Adrenal gland (tissue), 5 donors: ENCODE measurements around the gene GFER.

Experiments
- POLR2A ChIP-seq, 2 donors: fragments of 450-650 bp; IDR thresholded peaks; one replicate each; pipeline ENCODE4 v1.6.1; 2017; ENCODE audit warnings: antibody characterized with exemption in 2 of 2, mild to moderate bottlenecking in 2 of 2, moderate library complexity in 1 of 2
- TF ChIP-seq, protein P1 (sequence below), 6 experiments: fragments of 450-650 bp in 4 of 6; fragments of 200-600 bp in 2 of 6; sonication (generic) in 1 of 6; IDR thresholded peaks; 1 replicate in 5 of 6; 2 replicates in 1 of 6; pipeline versions ENCODE4 v1.5.1 to v1.8.0; 2016 to 2021; ENCODE audit warnings: antibody characterized with exemption in 6 of 6, mild to moderate bottlenecking in 2 of 6, moderate library complexity in 1 of 6
- donor health status: DM: no; HTN: no; CAD: no.

DNA sequence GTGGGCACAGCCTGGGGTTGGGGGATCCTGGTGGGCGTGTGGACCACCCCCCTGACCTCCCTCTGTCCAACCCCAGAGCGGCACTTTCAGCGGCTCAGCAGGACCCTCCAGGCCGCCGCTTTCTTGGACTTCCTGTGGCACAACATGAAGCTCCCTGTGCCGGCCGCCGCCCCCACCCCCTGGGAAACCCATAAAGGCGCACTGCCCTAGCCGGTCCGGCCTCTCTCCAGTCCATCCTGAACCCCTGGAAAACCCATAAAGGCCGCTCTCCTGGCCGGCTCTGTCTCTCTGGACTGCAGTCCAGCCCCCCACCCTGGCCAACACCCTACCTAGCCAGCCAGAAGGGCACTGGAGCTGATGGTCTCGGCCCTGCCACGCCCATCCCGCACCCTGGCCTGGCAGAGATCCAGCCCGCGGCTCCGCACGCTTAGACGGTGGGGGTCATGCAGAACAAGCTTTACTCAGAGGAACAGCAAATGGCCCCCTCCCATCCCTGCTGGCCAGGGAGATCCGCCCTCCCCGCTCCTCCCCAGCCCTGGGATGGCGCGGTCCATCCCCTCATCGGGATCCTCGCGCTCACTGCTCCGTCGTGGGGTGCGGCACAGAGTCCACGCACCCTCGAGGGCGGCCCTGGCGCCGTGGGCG lies 5.4 kb upstream of the GFER start:
- TF ChIP-seq, protein P1, sequence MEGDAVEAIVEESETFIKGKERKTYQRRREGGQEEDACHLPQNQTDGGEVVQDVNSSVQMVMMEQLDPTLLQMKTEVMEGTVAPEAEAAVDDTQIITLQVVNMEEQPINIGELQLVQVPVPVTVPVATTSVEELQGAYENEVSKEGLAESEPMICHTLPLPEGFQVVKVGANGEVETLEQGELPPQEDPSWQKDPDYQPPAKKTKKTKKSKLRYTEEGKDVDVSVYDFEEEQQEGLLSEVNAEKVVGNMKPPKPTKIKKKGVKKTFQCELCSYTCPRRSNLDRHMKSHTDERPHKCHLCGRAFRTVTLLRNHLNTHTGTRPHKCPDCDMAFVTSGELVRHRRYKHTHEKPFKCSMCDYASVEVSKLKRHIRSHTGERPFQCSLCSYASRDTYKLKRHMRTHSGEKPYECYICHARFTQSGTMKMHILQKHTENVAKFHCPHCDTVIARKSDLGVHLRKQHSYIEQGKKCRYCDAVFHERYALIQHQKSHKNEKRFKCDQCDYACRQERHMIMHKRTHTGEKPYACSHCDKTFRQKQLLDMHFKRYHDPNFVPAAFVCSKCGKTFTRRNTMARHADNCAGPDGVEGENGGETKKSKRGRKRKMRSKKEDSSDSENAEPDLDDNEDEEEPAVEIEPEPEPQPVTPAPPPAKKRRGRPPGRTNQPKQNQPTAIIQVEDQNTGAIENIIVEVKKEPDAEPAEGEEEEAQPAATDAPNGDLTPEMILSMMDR (IDR thresholded peaks at IDR 0.05) = no peak
- no peak for TF ChIP-seq POLR2A (IDR thresholded peaks at IDR 0.05)
